ENCODE results near the gene IQCE.

Gene IQCE

DNA sequence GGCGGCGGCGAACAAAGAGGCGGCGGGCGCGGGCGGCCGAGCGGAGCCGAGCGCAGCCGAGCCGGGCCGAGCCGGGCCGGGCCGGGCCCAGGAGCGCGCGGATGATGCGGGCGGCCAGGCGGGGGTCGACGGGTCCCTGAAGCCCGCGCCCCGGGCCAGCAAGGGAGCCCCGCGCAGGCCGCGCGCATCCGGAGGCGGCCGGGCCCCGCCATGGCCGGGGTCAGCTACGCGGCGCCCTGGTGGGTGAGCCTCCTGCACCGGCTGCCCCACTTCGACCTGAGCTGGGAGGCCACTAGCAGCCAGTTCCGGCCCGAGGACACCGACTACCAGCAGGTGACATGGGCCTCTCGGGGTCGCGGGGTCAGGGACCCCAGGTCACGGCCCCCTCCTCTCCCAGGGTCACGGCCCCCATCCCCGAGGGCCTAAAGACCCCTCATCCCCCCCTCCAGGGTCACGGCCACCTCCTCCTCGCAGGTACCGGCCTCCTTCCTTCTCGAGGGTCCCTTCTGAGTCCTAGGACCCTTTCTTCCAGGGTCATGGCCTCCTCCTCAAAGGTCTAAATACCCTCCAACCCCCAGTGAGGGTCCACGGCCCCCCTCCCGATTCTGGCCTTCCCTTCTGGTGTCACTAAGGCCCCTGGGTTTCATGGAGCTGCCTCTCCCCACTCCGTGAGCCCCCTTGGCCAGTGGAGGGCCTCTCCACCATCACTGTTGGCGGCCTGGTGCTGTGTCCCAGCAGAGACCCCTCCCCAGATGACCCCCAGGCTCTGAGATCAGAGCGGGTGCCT is 73.4 kb downstream of the IQCE start, which contains the start of gene TTYH3:
TTYH3 (plus strand) TSS at position 41 of the 787 bp plus-strand sequence; CDS start at position 211, 170 bp downstream.
- Histone ChIP-seq H3K27ac (peak within 1 kb of the TSS; percentile 79 to 94), H3K4me3 (peak within 1 kb of the TSS; percentile 93)
- TF ChIP-seq, protein P1, sequence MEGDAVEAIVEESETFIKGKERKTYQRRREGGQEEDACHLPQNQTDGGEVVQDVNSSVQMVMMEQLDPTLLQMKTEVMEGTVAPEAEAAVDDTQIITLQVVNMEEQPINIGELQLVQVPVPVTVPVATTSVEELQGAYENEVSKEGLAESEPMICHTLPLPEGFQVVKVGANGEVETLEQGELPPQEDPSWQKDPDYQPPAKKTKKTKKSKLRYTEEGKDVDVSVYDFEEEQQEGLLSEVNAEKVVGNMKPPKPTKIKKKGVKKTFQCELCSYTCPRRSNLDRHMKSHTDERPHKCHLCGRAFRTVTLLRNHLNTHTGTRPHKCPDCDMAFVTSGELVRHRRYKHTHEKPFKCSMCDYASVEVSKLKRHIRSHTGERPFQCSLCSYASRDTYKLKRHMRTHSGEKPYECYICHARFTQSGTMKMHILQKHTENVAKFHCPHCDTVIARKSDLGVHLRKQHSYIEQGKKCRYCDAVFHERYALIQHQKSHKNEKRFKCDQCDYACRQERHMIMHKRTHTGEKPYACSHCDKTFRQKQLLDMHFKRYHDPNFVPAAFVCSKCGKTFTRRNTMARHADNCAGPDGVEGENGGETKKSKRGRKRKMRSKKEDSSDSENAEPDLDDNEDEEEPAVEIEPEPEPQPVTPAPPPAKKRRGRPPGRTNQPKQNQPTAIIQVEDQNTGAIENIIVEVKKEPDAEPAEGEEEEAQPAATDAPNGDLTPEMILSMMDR (IDR thresholded peaks at IDR 0.05): no peak
- no peak for DNase-seq (ENCODE audit: low spot score)

DNA sequence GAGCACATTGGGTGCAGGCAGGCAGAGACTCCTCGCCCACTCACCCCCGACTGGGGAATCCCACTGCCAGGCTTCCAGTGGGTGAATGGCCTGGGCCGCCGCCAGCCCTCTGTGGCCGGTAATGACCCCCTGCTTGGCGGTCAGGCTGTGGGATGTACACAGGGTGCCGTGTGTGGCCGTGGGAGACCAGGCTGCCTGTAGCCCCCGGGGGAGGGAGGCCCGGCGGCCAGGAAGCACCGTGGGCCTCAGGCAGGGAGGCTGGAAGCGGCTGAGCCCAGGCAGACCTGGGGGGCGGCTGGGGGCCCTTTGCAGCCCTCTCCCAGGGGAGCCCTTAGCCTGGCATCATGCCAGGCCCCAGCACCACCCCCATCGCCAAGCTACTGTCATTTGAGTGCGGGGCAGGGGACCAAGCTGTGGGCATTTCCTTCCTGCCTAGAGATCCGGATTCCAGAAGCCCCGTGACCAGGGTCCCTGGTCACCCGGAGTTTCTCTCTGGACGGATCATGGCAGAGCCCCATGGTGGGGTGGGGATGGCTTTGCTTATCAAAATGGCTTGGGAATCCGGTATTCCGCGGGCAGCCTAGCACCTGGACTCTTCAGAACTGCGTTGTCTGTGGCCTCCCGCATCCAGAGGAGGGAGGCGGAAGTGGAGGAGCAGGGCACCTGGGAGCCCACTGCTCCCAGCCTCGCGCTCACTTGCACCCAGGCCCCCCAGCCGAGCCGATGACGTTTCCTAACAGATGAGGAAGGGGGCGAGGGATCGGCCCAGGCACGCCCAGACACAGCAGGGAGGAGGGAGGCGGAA is 74.2 kb downstream of the IQCE start:
- peak; percentile 90 for DNase-seq (ENCODE audit: low spot score)
- H3K27ac ChIP-seq: peak overlapping the region; percentile 79 to 94
- TF ChIP-seq, protein P1 (IDR thresholded peaks at IDR 0.05): no peak
- peak overlapping the region; percentile 93 for H3K4me3 ChIP-seq

DNA sequence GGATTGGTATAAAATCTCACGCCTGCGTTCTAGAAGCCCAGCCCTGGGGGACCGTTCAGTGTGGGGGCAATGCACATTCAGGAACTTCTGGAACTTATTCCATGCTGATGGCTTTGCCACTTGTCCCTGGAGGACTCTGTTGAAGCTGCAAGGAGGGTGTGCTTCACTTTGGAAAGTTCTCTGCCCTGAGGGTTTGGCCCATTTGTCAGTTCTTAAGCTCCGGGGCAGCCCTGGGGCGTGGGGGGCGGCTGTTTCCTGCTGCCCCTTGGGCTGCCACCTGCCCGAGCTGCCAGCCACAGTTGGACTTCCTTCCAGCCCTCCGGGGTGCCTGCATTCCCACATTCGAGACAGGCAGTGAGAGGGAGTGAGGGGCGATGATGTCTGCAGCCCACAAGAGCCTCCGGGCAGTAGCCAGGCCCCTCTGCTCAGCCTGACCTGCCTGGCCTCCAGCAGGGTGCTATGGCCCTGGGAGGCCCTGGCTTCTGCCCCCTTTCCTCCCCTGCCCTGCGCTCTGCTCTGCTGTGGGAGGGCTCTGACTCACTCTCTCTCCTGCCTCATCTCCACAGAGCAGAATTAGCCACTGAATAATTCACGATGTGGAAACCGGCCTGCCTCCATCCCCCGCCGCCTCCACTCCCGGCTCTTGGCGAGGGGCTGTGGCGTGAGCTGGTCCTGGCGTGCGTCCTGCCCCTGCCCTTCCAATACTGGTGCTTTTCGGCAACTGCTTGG is 74.9 kb downstream of the IQCE start:
- Histone ChIP-seq H3K27ac (peak overlapping the region; percentile 79 to 94), H3K4me3 (peak overlapping the region; percentile 93)
- TF ChIP-seq, protein P1 (IDR thresholded peaks at IDR 0.05): no peak
- peak; percentile 91 for DNase-seq (ENCODE audit: low spot score)

DNA sequence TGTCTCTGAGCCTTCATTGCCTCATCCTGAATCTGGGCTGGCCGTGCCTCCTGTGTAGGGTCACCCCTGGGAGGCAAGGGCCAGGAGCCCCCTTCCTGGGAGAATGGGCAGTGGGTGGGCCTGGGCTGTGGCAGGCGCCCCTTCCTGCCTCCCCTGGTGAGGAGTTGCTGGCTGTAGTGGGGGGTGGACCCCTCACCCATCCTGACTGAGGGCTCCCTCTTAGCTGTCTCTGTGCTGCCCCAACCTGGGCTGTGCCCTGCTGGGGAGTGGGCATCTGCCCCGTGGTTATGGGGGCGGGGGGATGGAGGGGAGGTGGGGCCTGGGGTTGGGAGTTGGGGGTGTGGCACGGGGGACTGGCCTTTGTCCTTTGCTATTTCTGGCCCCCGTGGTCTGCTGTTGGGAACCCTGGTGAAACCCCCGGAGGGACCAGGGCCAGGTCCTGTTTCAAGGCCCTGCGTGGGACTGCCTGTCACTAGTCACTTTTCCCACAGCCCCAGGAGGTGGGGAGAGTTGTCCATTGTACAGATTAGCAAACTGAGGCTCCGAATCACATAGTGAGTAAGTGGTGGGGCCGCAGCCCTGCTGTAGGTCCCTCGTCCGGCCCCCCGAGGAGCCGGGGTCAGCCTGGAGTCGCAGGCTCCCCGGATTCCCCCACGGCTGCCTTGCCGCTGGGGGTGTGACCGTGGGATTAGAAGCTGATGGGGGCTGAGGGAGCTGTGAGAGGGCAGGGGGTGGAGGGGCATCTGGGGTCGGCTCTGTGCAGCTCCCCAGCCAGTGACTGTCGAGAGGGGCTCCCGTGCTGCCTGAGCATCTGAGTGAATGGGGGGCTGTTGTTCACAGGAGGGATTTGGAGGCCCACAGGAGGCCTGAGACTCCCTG is 75.7 kb downstream of the IQCE start:
- Histone ChIP-seq H3K4me3 (peak overlapping the region; percentile 93), H3K27ac (peak overlapping the region; percentile 79 to 94)
- no peak for DNase-seq (ENCODE audit: low spot score)
- TF ChIP-seq, protein P1 (IDR thresholded peaks at IDR 0.05): no peak

DNA sequence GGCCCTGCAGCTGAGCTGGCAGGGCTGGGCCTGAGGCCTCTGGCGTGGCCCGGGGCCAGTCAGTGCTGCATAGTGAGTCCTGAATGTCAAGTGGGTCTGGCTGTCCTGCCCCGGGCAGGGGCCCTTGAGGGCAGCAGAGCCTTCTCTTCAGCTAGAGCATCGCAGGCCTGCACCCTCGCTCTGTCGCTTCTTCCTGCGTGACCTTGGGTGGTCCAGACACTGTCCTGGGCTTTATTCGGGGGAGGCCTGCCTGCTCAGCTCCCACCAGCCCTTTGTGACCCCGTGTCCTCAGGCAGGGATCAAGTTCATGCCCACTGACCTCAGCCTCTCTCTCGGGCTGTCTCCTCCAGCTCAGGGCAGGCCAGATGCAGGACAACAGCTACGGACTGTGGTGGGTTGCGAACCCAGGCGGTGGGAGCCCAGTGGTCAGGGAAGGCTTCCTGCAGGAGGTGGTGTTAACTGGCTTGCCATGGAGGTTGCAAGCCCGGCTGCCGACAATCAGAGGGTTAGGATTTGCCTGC is 76.4 kb downstream of the IQCE start:
- no peak for DNase-seq (ENCODE audit: low spot score)
- TF ChIP-seq, protein P1 (IDR thresholded peaks at IDR 0.05): no peak
- Histone ChIP-seq H3K4me3 (no peak overlapping the region), H3K27ac (peak overlapping the region; percentile 79 to 94)
